ENCODE results near the gene TOR1A.

Gene TOR1A

GRCh38 chr9:129867136-129868022 is 43.4 kb upstream of the TOR1A start:
- DNase-seq (ENCODE audit: low read depth), result no peak
- no peak overlapping the region for H3K4me3 ChIP-seq (ENCODE audit: low read depth, low read length)
- TF ChIP-seq CTCF (IDR thresholded peaks at IDR 0.05; ENCODE audit: insufficient read depth, low read depth, low read length, missing control alignments), result no peak

GRCh38 chr9:129866394-129867135 is 42.6 kb upstream of the TOR1A start:
- TF ChIP-seq CTCF (IDR thresholded peaks at IDR 0.05; ENCODE audit: insufficient read depth, low read depth, low read length, missing control alignments), result no peak
- H3K4me3 ChIP-seq (ENCODE audit: low read depth, low read length), result no peak overlapping the region
- DNase-seq (ENCODE audit: low read depth), result no peak

GRCh38 chr9:129865668-129866320 is 41.9 kb upstream of the TOR1A start:
- DNase-seq (ENCODE audit: low read depth), result no peak
- TF ChIP-seq CTCF (IDR thresholded peaks at IDR 0.05; ENCODE audit: insufficient read depth, low read depth, low read length, missing control alignments), result no peak
- H3K4me3 ChIP-seq (ENCODE audit: low read depth, low read length), result no peak overlapping the region

GRCh38 chr9:129864991-129865647 is 41.2 kb upstream of the TOR1A start:
- no peak for DNase-seq (ENCODE audit: low read depth)
- TF ChIP-seq CTCF (IDR thresholded peaks at IDR 0.05; ENCODE audit: insufficient read depth, low read depth, low read length, missing control alignments), result no peak
- H3K4me3 ChIP-seq (ENCODE audit: low read depth, low read length), result no peak overlapping the region

GRCh38 chr9:129863059-129863690 is 39.2 kb upstream of the TOR1A start:
- no peak for TF ChIP-seq CTCF (IDR thresholded peaks at IDR 0.05; ENCODE audit: insufficient read depth, low read depth, low read length, missing control alignments)
- no peak overlapping the region for H3K4me3 ChIP-seq (ENCODE audit: low read depth, low read length)
- no peak for DNase-seq (ENCODE audit: low read depth)

- TF ChIP-seq CTCF (IDR thresholded peaks at IDR 0.05; ENCODE audit: insufficient read depth, low read depth, low read length, missing control alignments), result no peak
- H3K4me3 ChIP-seq (ENCODE audit: low read depth, low read length), result no peak overlapping the region
- DNase-seq (ENCODE audit: low read depth), result no peak
Measured at GRCh38 chr9:129861447-129861827, 37.5 kb upstream of the TOR1A start.
